IPS-18c (cell line): ENCODE measurements around the gene SLC35C1.

Experiments
- H3K4me3 ChIP-seq: 2 replicates; pipeline ENCODE4 v1.7.0; 2013; ENCODE audit warnings: low read depth, mild to moderate bottlenecking, low read length, moderate library complexity; ENCODE audit not compliant: insufficient read depth
- H3K9me3 ChIP-seq: one replicate; pipeline ENCODE4 v1.6.1; 2013; ENCODE audit warnings: mild to moderate bottlenecking, low read length, moderate library complexity; ENCODE audit not compliant: control insufficient read depth, insufficient read depth

SLC35C1 gene

GRCh38 chr11:45777127-45777969 lies 27.6 kb upstream of the SLC35C1 start:
- Histone ChIP-seq H3K9me3 (no peaks in the 10 kb centered on the region), H3K4me3 (no peak overlapping the region)

- Histone ChIP-seq H3K9me3 (no peaks in the 10 kb centered on the region), H3K4me3 (no peak overlapping the region)
Observed at GRCh38 chr11:45778341-45778740, 26.6 kb upstream of the SLC35C1 start.

GRCh38 chr11:45779602-45780001 lies 25.3 kb upstream of the SLC35C1 start:
- Histone ChIP-seq H3K9me3 (no peaks in the 10 kb centered on the region), H3K4me3 (no peak overlapping the region)

- Histone ChIP-seq H3K9me3 (no peaks in the 10 kb centered on the region), H3K4me3 (no peak overlapping the region)
Observed at GRCh38 chr11:45786272-45786671, 18.7 kb upstream of the SLC35C1 start.

- Histone ChIP-seq H3K9me3 (no peaks in the 10 kb centered on the region), H3K4me3 (no peak overlapping the region)
Observed at GRCh38 chr11:45788887-45789286, 16.1 kb upstream of the SLC35C1 start.

DNA sequence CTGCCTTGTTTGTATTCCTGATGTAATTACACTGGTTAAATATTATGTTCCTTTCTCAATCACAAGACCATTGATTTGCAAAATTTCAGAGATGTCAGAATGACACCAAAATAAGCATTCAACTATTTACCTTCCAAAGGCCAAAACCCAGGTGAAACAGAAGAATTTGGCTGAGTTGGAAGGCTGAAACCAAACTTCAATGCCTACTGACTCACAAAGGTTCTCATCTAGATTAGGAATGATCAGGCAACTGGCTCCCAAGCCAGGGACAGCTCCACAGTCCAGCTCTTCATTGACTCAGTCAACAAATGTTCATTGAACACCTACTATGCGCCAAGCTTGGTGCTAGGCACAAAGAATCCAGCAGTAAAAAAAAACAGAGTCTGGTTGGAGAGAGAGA lies 13.4 kb upstream of the SLC35C1 start:
- Histone ChIP-seq H3K9me3 (no peaks in the 10 kb centered on the region), H3K4me3 (no peak overlapping the region)

DNA sequence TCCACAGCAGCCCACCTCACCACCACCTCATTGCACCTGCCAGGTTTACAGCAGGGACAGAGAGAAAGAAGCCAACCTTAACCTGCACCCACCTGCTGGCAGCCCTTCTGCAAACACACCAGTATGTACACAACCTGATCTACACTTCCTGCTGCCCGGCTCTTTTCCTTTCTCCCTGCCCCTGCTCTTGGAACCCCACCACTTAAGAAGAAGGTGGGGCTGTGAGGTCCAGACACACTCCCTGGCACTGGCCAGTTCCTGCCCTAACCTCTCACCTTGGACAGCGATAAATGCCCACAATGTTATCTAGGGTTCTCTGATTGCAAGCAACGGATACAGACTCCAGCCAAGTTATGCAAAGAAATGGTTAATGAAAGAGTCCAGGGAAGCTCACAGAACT lies 10.8 kb upstream of the SLC35C1 start:
- H3K9me3 ChIP-seq, result no peaks in the 10 kb centered on the region
- H3K4me3 ChIP-seq, result no peak overlapping the region

- Histone ChIP-seq H3K4me3 (no peak overlapping the region), H3K9me3 (no peaks in the 10 kb centered on the region)
Observed at GRCh38 chr11:45795379-45795778, 9.6 kb upstream of the SLC35C1 start.

- no peak overlapping the region for H3K4me3 ChIP-seq
- no peaks in the 10 kb centered on the region for H3K9me3 ChIP-seq
Observed at GRCh38 chr11:45796461-45796861, 8.5 kb upstream of the SLC35C1 start.

DNA sequence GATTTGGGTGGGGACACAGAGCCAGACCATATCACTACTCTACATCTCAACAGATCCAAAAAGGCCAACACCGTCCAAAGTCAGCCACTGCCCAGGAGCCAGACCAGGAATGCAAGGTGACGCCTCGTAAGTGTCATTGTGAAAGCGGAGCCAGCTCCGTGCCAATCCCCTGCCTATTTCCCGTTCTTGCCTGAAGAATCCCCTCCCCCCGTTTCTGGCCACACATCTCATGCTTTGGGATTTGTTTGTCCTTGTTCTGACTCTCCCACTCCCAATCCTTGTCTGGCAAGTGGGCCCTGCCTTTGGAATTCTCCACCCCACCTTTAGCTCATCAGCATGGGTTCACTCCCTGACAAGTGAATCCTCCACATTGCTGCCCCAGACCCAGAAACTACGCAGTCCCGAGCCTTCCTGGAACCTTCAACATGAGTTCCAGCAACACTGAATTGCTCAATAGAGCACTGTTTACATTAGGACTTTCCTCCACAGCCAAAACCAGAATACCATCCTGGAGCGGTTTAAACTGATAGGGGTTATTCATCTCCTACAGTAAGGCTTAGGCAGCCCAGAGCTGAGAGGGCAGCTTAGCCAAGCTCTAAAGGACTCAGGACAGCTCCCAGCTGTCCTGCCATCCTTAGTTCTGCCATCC lies 6.0 kb upstream of the SLC35C1 start:
- no peaks in the 10 kb centered on the region for H3K9me3 ChIP-seq

DNA sequence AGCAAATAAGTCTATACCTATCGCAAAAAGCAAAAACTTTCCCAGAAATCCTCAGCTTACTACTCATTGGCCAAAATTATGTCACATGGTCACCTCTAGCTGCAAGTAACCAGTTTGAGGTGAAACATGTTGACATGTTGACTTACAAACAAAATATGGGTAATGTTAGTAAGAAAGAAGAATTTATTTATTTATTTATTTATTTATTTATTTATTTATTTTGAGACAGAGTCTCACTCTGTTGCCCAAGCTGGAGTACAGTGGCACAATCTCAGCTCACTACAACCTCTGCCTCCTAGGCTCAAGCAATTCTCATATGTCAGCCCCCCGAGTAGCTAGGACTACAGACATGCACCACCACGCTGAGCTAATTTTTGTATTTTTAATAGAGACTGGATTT lies 5.4 kb upstream of the SLC35C1 start:
- no peak overlapping the region for H3K4me3 ChIP-seq
- no peaks in the 10 kb centered on the region for H3K9me3 ChIP-seq

More for the DNA sequence above, 6.0 kb upstream of the SLC35C1 start:
- H3K4me3 ChIP-seq, result no peak overlapping the region

DNA sequence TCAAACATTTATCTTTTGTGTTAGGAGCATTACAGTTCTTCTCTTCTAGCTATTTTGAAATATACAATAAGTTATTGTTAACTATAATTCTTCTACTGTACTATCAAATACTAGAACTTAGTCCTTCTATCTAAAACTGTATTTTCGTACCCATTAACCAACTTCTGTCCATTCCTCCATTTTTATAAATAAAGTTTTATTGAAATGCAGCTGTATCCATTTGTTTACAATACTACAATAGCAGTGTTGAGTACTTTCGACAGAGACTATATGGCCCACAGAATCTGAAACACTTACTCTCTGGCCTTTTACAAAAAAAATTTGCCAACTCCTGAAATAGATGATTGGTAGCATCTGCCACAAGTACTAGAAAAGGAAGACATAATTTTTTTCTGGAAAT lies 4.7 kb upstream of the SLC35C1 start:
- no peak overlapping the region for H3K4me3 ChIP-seq

DNA sequence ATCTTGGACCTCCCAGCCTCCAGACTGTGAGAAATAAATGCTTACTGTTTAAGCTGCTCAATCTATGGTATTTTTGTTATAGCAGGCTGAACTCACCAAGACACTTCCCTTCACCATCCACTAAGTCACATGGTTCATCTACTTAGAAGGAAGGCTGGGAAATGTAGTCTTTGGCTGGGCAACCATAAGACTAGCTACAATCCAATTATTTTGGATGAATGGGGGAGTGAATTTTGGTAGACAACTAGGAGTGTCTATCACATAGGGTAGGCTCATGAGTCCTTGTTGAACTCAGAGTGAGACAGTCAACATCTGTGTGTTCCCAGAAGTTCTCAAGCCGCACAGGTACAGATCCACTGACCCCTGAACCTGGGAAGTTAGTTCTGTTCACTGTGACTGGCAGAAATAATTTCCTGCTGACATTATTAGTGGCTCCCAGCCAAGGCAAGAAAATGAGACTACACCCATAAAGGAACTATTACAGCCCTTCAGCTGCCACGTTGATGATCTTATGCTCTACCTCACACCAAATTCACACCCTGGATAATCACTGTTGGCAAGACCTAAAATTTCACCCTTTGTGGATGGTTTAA lies 3.1 kb upstream of the SLC35C1 start:
- H3K9me3 ChIP-seq, result no peaks in the 10 kb centered on the region
- H3K4me3 ChIP-seq, result no peak overlapping the region

More for the DNA sequence above, 4.7 kb upstream of the SLC35C1 start:
- H3K9me3 ChIP-seq, result no peaks in the 10 kb centered on the region

GRCh38 chr11:45802531-45803317 lies 2.2 kb upstream of the SLC35C1 start:
- no peak overlapping the region for H3K4me3 ChIP-seq

DNA sequence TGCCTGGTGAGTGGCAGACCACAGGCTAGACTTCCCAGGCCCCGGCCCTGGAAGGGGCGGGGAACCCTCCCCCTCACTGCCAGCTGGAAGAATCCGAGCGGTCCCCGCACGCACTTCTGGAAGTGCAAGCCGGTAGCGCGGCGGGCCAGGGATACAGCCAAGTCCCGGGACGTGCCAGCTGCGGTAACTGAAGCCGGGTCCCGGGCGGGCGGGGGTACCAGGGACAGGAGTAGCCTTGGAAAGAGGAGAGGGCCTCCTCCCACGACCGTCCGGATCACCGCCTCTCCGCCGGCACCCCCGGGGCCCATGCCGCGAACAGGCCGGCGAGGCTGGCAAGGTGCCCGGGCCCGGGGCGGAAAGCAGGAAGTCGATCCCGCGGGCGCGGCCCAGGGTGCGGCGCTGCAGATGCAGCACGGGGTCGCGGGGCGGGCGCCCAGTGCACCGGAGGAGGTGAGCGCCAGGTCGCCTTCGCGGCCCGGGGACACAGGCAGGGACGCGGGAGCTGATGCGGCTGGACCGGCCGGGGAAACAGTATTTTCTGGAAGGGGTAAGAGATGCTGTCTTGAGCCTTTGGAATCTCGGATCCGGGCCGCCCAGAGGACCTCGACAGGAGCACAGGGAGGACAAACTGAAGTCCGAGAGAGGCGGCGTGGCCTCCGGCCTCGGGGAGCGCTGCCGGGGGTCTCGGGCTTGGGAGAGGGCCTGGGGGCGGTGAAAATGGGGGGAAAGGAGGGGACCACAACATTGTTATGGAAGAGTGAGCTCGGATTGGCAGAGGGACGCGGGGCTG lies 783 bp upstream of the SLC35C1 start:
- no peaks in the 10 kb centered on the region for H3K9me3 ChIP-seq
- peak overlapping the region; percentile 85 for H3K4me3 ChIP-seq

More at GRCh38 chr11:45802531-45803317, 2.2 kb upstream of the SLC35C1 start:
- H3K9me3 ChIP-seq, result no peaks in the 10 kb centered on the region

DNA sequence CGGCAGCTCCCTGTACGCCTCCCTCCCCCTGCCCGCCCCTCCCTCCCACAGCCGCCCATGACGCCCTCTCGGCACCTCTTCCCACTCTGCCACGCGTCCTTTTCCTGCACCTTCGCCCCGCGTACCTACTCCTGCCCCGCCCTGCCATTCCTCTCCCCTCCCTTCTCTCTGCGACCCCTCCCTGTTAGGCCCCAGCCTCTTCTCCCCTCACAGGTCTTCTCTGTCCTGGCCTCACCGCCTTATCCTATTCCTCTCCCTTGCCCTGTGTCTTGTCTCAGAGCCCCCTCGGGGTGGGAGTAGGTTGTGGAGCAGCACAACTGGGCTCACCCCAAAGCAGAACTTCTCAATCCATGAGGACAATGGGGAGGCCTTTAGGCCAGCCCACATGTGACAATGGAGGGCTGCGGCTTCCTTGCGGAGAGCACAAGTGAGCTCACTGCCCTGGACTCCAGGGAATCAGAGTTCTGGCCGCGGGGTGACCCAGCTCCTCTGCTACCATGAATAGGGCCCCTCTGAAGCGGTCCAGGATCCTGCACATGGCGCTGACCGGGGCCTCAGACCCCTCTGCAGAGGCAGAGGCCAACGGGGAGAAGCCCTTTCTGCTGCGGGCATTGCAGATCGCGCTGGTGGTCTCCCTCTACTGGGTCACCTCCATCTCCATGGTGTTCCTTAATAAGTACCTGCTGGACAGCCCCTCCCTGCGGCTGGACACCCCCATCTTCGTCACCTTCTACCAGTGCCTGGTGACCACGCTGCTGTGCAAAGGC lies 539 bp downstream of the SLC35C1 start:
- Histone ChIP-seq H3K9me3 (no peaks in the 10 kb centered on the region), H3K4me3 (peak overlapping the region; percentile 85)
